AG10803 (cell line): ENCODE results near the gene CCDC32.
A peak's percentile ranks its signal among the peaks of the same experiment; 100 is the strongest.

ENCODE experiments used
- DNase-seq: peaks from one replicate; pipeline ENCODE4 v3.0.0; 2010; ENCODE audit warnings: low read depth
- H3K4me3 ChIP-seq: 2 replicates; pipeline ENCODE4 v1.5.1; 2011; ENCODE audit warnings: mild to moderate bottlenecking, low read length, control low read depth
- CTCF ChIP-seq: conservative IDR thresholded peaks from 2 replicates; pipeline ENCODE4 v1.5.1; 2011; ENCODE audit warnings: mild to moderate bottlenecking, low read length, control low read depth, inconsistent platforms

CCDC32 gene

GRCh38 chr15:40595773-40596172, 30.9 kb upstream of the CCDC32 start:
- no peak for DNase-seq
- no peak overlapping the region; the same call in 1 of the 2 replicates for H3K4me3 ChIP-seq
- TF ChIP-seq CTCF, result no peak

- no peak for DNase-seq
- peak overlapping the region; percentile 89 for H3K4me3 ChIP-seq
- TF ChIP-seq CTCF, result no peak
Measured at GRCh38 chr15:40595219-40595618, 30.4 kb upstream of the CCDC32 start.

GRCh38 chr15:40594429-40594836, 29.6 kb upstream of the CCDC32 start:
- TF ChIP-seq CTCF, result peak; percentile 16
- peak; percentile 41 for DNase-seq
- H3K4me3 ChIP-seq, result peak overlapping the region; percentile 89

GRCh38 chr15:40593588-40594428, 29.0 kb upstream of the CCDC32 start, which contains the start of gene KNL1:
Gene KNL1 (plus strand): TSS chr15:40594249. CDS start chr15:40602932, 8,683 bp downstream.
- TF ChIP-seq CTCF, result no peak
- peak; percentile 91 for DNase-seq
- peak within 1 kb of the TSS; percentile 89 for H3K4me3 ChIP-seq

- H3K4me3 ChIP-seq, result no peak overlapping the region
- DNase-seq, result no peak
- no peak for TF ChIP-seq CTCF
Measured at GRCh38 chr15:40593165-40593564, 28.3 kb upstream of the CCDC32 start.

GRCh38 chr15:40591389-40591788, 26.5 kb upstream of the CCDC32 start:
- no peak for DNase-seq
- no peak for TF ChIP-seq CTCF
- no peak overlapping the region for H3K4me3 ChIP-seq

- no peak for DNase-seq
- no peak overlapping the region for H3K4me3 ChIP-seq
- TF ChIP-seq CTCF, result no peak
Measured at GRCh38 chr15:40590667-40591050, 25.8 kb upstream of the CCDC32 start.
